ENCODE measurements around the gene IL18BP. TPM values are rescaled to one million over a fixed set of nuclear protein-coding genes. Genes with fewer than 3 reads are reported as not detected.

Gene IL18BP
- total and polyA plus RNA-seq, 2 of the 13 experiments (the other 11 are each of a cell fraction or from before 2014, with no cell fraction given): 4.1 to 12.8 TPM

GRCh38 chr11:71987521-71987920, 11.2 kb upstream of the IL18BP start:
- FAIRE-seq (no peak), DNase-seq (ENCODE audit: low spot score) (no peak), ATAC-seq (no peak)
- H3K4me3 ChIP-seq (replicated peaks in 1 of 3; ENCODE audit: insufficient read depth in 1 of 3, low read depth in 2 of 3, low read length in 3 of 3): no peak overlapping the region
- no peak overlapping the region for H3K4me2 ChIP-seq (ENCODE audit: low read depth, low read length)
- no peaks in the 10 kb centered on the region for H4K20me1 ChIP-seq (ENCODE audit: insufficient read depth, low read length)
- BruUV-seq (replicated peaks): no TSS peak
- no peak overlapping the region for H3K9ac ChIP-seq (ENCODE audit: insufficient read depth, low read depth, low read length)
- CTCF ChIA-PET (ENCODE audit: low intra/inter-chr PET ratio, low total read pairs): no interaction called here
- 45% methylated on average over 2 of the region's 2 CpGs for WGBS (ENCODE audit: low lambda C conversion rate)
- no peaks in the 10 kb centered on the region for H3K79me2 ChIP-seq (ENCODE audit: insufficient read depth, low read length)
- in situ Hi-C loops (cut with HindIII; ENCODE audit: extremely low pct_ligation_motif_present, low pct_unique_long_range_greater_than_20kb): no loop called here
- intact Hi-C loops (cut with micrococcal nuclease; ENCODE audit: unreplicated experiment): no loop called here
- no peak overlapping the region for H3K27ac ChIP-seq (ENCODE audit: extremely low read length, insufficient read depth, low read length)
- H3K36me3 ChIP-seq (replicated peaks in 1 of 2; ENCODE audit: control insufficient read depth in 1 of 2, insufficient read depth in 2 of 2, low read length in 2 of 2): peaks cover 17 to 46% of the 10 kb centered on the region in 2 experiments
- TF ChIP-seq ZNF816 (CRISPR knock-in tag; IDR thresholded peaks at IDR 0.05; ENCODE audit: borderline replicate concordance) (no peak), TOPORS (CRISPR knock-in tag; IDR thresholded peaks at IDR 0.05) (no peak), CREBL2 (CRISPR knock-in tag; IDR thresholded peaks at IDR 0.05; ENCODE audit: borderline replicate concordance) (no peak), MYC (CRISPR knock-in tag; IDR thresholded peaks at IDR 0.05; ENCODE audit: borderline replicate concordance) (no peak), GABPB1 (CRISPR knock-in tag; IDR thresholded peaks at IDR 0.05) (no peak), GTF2F1 (IDR thresholded peaks at IDR 0.05; ENCODE audit: low read length) (no peak), FOXM1 (CRISPR knock-in tag; IDR thresholded peaks at IDR 0.05) (no peak), ATF2 (CRISPR knock-in tag; IDR thresholded peaks at IDR 0.05) (no peak), ZFP37 (CRISPR knock-in tag; IDR thresholded peaks at IDR 0.05; ENCODE audit: borderline replicate concordance) (no peak), ZNF878 (CRISPR knock-in tag; IDR thresholded peaks at IDR 0.05) (no peak), ZBTB37 (CRISPR knock-in tag; IDR thresholded peaks at IDR 0.05) (no peak), MEIS2 (CRISPR knock-in tag; IDR thresholded peaks at IDR 0.05) (no peak), RBFOX2 (IDR thresholded peaks at IDR 0.05; ENCODE audit: low read depth, low read length) (no peak), ARID3A (IDR thresholded peaks at IDR 0.05; ENCODE audit: low read depth, low read length) (no peak), PITX1 (CRISPR knock-in tag; IDR thresholded peaks at IDR 0.05) (no peak), ZNF800 (CRISPR knock-in tag; IDR thresholded peaks at IDR 0.05) (no peak)
- H3K27me3 ChIP-seq (ENCODE audit: control insufficient read depth in 1 of 2, insufficient read depth in 2 of 2, low read length in 2 of 2): no peaks in the 10 kb centered on the region
- no peaks in the 10 kb centered on the region for H3K4me1 ChIP-seq (ENCODE audit: insufficient read depth, low read length)
- H3K9me3 ChIP-seq (ENCODE audit: low read length): no peaks in the 10 kb centered on the region
- no peak overlapping the region for H2AFZ ChIP-seq (ENCODE audit: low read length)
- POLR2A ChIA-PET: no interaction called here
